T-helper 1 cell (primary cell): Measurements from ENCODE around the gene KLF16.
"Not testable (repeated sequence)": the region's sequence is repeated elsewhere in the genome, so short reads cannot be mapped to it uniquely, and the experiment has no call there.

ENCODE experiments used
- DNase-seq, 5 donors: peaks; one replicate each; pipeline ENCODE4 v3.0.0-alpha.2; 2012 to 2020

KLF16 gene

DNA sequence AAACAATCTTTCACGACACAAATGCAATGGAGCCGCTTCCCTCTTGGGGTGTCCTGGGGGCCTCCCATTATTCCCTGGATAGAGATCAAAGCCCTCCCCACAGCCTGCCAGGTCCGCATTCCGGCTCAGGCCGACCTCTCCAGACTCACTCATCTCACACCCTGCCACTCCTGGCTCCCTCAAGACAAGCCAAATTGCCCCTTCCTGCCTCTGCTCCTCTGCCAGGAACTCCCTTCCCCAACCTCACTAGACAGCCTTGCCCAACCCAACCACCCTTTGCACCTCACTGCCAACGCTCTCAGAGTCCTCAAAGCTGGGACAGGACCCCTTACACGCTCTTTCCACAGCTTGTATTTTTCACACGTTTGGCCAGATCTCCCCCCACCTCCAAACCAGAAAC lies 20.4 kb upstream of the KLF16 start:
- DNase-seq = peak in 1 of 5 donors; percentile 40

DNA sequence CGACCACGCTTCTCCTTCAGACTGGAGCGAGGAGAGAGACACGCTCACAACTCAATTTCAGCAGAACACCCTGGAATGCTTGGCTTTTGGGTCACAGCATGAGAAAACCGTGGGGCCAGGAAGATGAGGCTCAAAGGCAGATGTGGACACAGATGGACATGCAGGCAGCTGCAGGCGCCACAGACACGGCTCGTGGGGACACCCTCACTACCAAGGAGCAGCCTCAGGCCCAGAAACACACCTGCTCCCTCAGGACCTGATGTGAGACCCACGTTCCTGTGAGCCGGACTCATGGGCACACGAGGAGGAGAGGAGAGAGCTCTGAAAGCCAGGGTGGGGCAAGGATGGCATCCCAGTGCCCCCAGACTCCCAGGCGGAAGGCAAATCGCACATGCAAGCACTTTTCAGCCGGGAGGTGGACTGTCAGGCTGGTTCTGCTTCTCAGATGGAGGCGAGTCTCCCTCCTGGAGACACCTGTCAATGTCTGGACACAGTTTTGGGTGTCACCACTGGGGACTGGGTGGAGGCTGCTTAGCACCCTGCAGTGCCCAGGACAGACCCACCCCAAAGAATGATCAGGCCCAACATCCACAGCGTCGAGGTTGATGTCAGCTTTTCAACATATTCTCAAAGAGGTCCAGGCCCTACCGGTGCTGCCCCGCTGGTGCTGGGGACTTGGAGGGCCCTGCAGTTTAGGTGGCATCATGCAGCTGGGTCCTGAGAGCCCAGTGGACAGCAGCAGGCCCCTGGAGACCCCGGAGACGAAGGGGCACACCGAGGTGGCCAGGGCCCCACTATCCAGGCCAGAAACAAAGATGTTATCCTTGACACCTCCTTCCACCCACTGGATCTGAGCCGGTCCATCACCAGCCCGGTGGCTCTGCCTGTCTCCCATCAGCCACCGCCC lies 19.7 kb upstream of the KLF16 start:
- no peak for DNase-seq

- peak; percentile 39 to 89 (median 71) for DNase-seq
Measured at GRCh38 chr19:1882089-1882785, 18.9 kb upstream of the KLF16 start.

- not testable (repeated sequence) for DNase-seq
Measured at GRCh38 chr19:1881393-1882088, 18.2 kb upstream of the KLF16 start.

DNA sequence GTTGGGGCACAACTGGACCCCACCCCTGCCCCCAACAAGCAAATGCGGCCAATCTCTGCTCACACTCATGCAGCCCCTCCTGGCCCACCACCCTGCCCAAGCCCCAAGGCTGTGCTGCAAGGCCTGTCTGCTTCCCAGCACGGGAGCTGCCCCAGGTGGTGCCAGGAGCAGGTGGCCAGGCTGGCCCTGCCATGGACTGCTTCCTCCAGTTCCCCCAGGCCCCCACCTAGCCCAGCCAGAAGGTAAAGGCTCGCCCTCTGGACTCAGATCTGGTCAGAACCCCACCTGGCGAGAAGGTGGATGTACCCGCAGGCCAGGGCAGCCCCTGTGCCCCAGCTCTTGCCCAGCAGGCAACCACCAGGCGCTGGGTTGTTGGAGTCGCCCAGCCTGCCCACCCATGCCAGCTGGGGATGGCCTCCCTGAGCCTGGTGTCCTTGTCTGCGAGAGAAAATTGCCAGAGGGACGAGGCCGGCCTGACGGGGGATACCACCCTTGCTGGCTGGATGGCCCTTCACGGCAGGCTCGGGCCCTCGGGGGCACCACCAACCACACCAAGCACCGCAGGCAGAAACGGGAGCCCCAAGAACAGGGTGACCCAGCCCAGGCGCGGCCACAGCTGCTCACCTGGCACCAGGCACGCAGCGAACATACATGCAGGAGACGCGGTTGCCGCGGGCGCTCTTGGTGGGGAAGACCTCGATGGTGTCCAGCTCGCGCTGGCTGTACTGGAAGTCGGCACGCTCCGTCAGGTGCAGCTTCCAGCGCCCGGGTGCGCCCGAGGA lies 17.4 kb upstream of the KLF16 start:
- no peak for DNase-seq

DNA sequence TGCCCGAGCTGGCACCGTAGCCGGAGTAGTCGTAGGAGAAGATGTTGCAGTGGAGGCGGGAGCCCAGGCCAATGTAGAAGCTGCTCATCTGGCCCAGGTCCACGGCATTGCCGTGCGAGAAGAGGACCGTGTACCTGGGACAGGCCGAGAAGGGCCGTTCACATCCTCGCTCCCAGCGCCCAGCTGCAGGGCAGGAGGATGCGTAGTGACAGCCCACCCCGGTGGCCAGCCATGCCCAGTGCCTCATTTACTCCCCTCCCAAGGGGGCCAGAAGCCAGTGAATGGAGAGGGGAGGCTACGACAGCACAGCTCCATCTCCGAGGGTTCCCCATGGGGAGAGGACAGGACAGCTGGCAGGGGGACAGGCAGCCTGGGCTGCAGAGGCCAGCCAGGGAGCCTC lies 16.6 kb upstream of the KLF16 start:
- DNase-seq = not testable (repeated sequence)

GRCh38 chr19:1878583-1878982 lies 15.2 kb upstream of the KLF16 start:
- DNase-seq = not testable (repeated sequence)

DNA sequence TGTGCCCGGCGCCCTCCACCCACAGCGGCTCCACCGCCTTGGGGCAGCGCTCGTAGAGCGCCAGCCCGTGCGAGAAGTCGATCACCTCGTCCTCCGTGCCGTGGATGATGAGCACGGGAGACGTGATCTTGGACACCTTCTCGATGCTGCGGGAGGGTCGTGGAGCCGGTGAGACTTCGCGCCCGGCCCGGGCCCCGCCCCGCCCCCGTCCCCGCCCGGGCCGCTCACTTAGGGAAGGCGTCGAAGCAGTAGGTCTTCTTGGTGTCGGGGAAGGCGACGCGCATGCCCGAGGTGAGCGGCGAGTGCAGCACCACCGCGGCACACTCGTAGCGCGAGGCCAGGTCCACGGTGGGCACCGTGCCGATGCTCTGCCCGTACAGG lies 13.9 kb upstream of the KLF16 start:
- DNase-seq = not testable (repeated sequence)

DNA sequence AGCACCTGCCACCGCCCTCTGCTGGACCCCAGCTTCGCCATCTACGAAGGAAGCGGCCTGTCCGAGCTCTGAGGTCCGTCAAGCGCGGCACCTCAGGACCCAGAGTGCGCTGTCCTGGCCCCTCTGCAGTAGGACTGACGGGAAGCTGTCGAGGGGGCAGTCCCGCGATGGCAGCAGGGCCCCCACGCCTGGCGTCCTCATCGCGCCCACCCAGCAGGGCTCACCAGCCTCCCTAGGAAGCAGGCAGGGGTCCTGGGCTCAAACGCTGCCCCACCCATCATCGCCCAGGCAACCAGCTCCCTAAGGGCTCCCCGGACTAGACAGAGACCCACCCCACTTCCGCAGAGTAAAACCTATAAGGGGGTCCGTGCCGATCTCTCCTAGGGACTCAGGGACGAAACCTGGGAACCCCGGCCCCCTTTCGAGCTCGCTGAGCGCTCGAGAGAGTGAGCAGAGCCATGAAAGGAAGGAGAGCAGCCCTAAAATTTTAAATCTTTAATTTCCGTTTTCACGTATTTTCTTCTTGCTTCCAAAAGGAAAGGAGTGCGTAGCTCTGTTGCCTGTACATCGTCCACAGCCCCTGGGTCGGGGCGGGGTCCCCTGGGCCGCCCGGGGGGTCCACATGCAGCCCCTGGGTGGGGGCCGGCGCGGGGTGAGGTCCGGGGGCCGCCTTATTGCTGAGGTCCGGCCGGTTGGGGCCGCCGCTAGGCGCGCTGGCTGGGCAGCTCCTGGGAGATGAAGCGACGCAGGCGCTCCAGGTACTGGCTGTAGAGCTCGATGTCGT lies 13.3 kb upstream of the KLF16 start:
- not testable (repeated sequence) for DNase-seq

DNA sequence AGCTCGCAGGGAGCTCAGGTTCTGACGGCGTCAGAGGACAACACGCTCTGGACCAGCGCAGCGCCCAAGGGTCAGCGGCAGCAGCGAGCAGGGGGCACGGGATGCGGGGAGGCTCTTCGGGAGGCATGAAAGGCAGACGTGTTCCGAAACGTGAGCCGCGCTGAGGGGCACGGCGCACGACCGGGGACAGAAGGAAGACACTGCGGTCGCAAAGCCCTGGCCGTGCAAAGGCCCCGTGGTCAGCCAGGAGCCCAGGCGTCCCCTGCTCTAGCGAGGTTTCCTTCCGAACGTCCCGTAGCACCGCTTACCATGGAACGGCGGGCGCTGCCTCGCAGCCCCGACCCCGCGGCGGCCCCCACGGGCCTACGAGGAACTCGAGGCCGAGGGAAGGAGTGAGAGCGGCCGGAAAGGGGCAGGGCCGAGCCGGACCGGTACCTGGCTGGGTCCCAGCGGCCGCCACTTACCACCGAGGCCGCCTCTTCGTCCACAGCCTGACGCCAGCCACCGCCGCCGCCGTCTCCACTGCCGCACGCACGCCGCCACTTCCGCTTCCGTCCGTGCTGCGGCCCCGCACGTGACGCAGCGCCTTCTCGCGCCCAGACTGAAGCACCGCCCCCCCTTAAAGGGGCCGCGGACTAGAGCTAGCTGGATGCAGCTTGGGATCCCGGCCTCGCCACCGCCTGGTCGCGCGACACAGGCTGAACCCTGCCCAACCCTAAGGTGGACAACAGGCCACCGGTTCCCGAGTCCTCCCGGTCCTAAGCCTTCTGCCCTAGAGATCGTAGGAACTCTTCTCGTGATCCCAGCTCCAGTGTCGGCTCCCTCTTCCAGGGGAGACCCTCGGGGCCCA lies 12.5 kb upstream of the KLF16 start:
- DNase-seq = peak; percentile 76 to 94 (median 81)

DNA sequence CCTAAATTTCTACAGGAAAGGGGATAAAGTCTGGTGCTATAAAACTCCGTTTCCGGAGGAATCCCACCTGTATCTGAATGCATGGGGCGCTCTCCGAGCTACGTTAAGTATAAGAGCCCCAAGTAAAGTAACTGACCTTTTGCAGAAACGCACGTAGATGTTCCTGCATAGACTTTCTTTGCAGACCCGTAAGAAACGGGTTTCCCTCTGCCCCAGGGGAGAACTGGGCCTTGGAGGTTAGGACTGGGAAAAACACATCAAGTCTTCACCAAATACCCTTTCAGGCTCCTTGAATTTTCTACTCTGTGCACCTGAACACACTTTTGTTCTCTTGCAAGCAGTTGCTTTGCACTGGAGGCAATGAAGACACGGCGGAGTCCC lies 11.9 kb upstream of the KLF16 start:
- DNase-seq = not testable (repeated sequence)

- peak in 1 of 5 donors; percentile 69 for DNase-seq
Measured at GRCh38 chr19:1874554-1875185, 11.3 kb upstream of the KLF16 start.

GRCh38 chr19:1873524-1874473 lies 10.4 kb upstream of the KLF16 start:
- DNase-seq = no peak

DNA sequence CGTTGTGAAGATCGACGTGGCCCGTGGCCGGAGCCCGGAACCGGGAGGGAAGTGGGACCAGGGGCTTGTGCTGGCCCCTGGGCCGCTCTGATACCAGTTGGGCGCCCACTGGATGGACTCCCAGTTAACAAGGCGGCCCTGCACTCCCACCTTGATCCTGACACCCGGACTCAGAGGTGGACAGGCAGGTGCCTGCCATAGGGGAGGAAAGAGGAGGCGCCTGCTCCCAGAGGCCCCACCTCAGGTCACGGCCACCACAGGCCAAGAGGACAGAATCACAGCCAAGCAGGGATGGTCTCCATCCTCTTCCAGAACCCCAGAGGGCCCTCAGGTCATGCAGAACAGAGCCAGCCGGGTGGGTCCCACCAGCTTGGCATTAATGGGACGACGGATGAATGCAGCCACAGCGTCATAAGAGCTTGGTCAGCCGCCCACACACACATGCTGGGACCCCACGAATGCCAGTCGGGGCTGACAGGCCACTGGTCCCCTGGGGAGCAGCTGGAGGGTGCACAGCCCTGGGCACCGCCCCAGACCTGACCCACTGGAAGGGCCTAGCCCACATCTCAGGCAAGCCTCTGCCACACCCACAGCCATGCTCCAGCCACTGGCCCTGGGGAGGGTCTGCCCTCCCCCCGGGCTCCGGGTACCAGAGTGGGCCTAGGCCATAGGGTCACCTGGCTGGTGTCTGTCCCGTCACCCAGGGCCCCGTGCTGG lies 9.6 kb upstream of the KLF16 start:
- no peak for DNase-seq

DNA sequence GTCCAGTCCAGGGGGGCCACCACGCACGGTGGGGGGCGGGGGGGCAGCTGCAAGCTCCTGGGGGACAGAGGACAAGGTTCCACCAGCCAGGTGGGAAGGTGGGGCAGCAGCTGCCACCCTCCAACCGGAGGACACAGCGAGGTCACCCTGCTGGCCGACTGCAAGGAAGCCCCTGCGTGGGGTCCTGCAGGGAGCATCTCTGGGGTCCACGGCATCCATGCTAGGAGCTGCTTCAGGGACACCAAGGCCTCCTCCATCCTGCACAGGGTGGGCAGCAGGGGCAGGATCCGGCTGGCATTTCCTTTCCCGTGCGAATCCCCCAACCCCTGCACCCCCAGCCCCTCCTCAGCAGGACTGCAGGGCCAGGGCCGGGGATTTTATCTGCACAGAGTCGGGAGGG lies 8.3 kb upstream of the KLF16 start:
- DNase-seq = no peak

- no peak for DNase-seq
Measured at GRCh38 chr19:1871140-1871597, 7.8 kb upstream of the KLF16 start.

DNA sequence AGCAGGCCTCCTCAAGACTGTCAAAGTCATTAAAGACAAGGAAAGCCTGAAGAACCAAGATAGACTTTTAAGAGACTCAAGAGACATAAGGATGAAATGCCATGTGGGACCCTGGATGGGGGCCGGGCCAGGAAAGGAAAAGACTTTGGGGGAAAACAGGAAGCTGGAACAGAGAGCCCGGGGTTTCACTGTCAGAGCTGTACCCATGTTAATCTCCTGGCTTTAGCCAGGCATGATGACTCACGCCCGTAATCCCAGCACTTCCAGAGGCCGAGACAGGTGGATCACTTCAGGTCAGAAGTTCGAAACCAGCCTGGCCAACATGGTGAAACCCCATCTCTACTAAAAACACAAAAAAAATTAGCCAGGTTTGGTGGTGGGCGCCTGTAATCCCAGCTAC lies 5.6 kb upstream of the KLF16 start:
- no peak for DNase-seq

GRCh38 chr19:1867349-1867724 lies 4.0 kb upstream of the KLF16 start:
- no peak for DNase-seq
